Measurements from ENCODE around the gene FCHSD1. TPM values are rescaled to one million over a fixed set of nuclear protein-coding genes. Genes with fewer than 3 reads are reported as not detected.

Gene FCHSD1
- total and polyA plus RNA-seq, 4 donors = 12.2 to 23.2 (median 17.7) TPM

GRCh38 chr5:141668601-141669265 lies 17.5 kb upstream of the FCHSD1 start:
- no peaks in the 10 kb centered on the region for H3K9me3 ChIP-seq (ENCODE audit: control insufficient read depth in 4 of 4, insufficient read depth in 3 of 4, low read length in 3 of 4)
- DNase-seq = no peak
- H3K9ac ChIP-seq (ENCODE audit: insufficient read depth in 1 of 2, low read length in 2 of 2) = no peak overlapping the region
- no peak overlapping the region for H3K4me3 ChIP-seq
- no peak for ATAC-seq (ENCODE audit: insufficient read depth, low FRiP score)
- H3K27ac ChIP-seq (ENCODE audit: low read depth in 1 of 2, low read length in 1 of 2) = no peak overlapping the region
- no peak for TF ChIP-seq CTCF (IDR thresholded peaks at IDR 0.05; ENCODE audit: control extremely low read depth, extremely low read depth)
- H3K27me3 ChIP-seq (ENCODE audit: control insufficient read depth in 3 of 3, insufficient read depth in 3 of 3, low read length in 2 of 3) = no peaks in the 10 kb centered on the region
- H3K36me3 ChIP-seq (ENCODE audit: control insufficient read depth in 4 of 4, insufficient read depth in 4 of 4, low read length in 4 of 4) = peaks cover 0 to 35% (median 18%) of the 10 kb centered on the region in 4 donors
- 82 to 92% methylated on average over 8 of the region's 8 CpGs for WGBS, 2 donors
- H3K4me1 ChIP-seq (ENCODE audit: control insufficient read depth in 5 of 5, insufficient read depth in 5 of 5, low read length in 5 of 5) = peaks cover 0 to 6% (median 0%) of the 10 kb centered on the region in 5 donors

DNA sequence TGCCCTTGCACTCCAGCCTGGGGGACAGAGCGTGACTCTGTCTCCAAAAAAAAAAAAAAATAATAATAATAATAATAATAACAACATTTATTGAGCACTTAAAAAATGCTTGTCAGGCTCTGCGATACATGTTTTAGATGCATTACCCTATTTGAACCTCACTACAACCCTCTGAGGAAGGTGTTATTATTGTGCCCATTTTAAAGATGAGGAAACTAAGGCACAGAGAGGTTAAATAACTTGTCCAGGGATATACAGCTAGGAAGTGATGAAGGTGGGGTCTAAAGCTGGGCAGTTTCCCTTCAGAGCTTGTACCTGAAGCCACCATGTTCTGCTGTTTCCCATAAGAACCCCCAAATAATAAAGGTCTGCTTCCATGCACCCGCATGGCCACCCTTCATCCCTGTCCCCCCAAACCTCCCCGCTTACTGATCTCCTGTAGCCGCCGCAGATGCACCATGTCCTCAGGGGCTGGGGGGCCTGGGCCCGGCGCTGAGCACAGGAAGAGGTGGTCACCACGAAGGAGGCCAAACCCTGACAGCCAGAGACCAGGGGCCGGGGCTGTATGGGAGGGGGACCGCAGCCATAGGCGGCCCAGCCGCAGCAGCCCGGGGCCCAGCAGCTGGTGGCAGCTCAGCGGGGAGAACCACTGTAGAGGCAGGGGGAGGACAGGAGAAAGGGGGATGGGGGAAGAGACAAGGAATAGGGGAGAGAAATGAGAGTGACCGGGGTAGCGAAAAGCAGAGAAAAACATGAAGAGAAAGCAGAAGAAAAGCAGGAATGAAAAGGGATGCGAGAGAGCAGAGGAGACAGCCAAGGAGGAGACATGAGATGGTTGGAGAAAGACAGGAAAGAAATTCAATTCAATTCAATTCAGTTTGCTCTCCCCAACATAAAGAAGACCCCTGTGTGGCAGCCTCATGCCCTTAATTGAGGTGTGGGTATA lies 15.1 kb upstream of the FCHSD1 start:
- no peaks in the 10 kb centered on the region for H3K4me1 ChIP-seq (ENCODE audit: control insufficient read depth in 5 of 5, insufficient read depth in 5 of 5, low read length in 5 of 5)
- H3K4me3 ChIP-seq = no peak overlapping the region
- H3K27ac ChIP-seq (ENCODE audit: low read depth in 1 of 2, low read length in 1 of 2) = no peak overlapping the region
- no peaks in the 10 kb centered on the region for H3K27me3 ChIP-seq (ENCODE audit: control insufficient read depth in 3 of 3, insufficient read depth in 3 of 3, low read length in 2 of 3)
- H3K9me3 ChIP-seq (ENCODE audit: control insufficient read depth in 4 of 4, insufficient read depth in 3 of 4, low read length in 3 of 4) = no peaks in the 10 kb centered on the region
- DNase-seq (no peak), ATAC-seq (ENCODE audit: insufficient read depth, low FRiP score) (no peak)
- 87 to 91% methylated on average over 18 of the region's 18 CpGs for WGBS, 2 donors
- H3K36me3 ChIP-seq (ENCODE audit: control insufficient read depth in 4 of 4, insufficient read depth in 4 of 4, low read length in 4 of 4) = peaks cover 0 to 29% (median 22%) of the 10 kb centered on the region in 4 donors
- H3K9ac ChIP-seq (ENCODE audit: insufficient read depth in 1 of 2, low read length in 2 of 2) = no peak overlapping the region
- no peak for TF ChIP-seq CTCF (IDR thresholded peaks at IDR 0.05; ENCODE audit: control extremely low read depth, extremely low read depth)

GRCh38 chr5:141664733-141665461 lies 13.7 kb upstream of the FCHSD1 start:
- Histone ChIP-seq H3K27ac (ENCODE audit: low read depth in 1 of 2, low read length in 1 of 2) (no peak overlapping the region), H3K4me1 (ENCODE audit: control insufficient read depth in 5 of 5, insufficient read depth in 5 of 5, low read length in 5 of 5) (no peaks in the 10 kb centered on the region), H3K4me3 (no peak overlapping the region), H3K27me3 (ENCODE audit: control insufficient read depth in 3 of 3, insufficient read depth in 3 of 3, low read length in 2 of 3) (no peaks in the 10 kb centered on the region), H3K9me3 (ENCODE audit: control insufficient read depth in 4 of 4, insufficient read depth in 3 of 4, low read length in 3 of 4) (no peaks in the 10 kb centered on the region), H3K36me3 (ENCODE audit: control insufficient read depth in 4 of 4, insufficient read depth in 4 of 4, low read length in 4 of 4) (peaks cover 0 to 20% (median 17%) of the 10 kb centered on the region in 4 donors), H3K9ac (ENCODE audit: insufficient read depth in 1 of 2, low read length in 2 of 2) (peak overlapping the region in 1 of 2 donors; percentile 38)
- ATAC-seq (ENCODE audit: insufficient read depth, low FRiP score) = peak; percentile 88
- 36 to 38% methylated on average over 13 of the region's 13 CpGs for WGBS, 2 donors
- TF ChIP-seq CTCF (IDR thresholded peaks at IDR 0.05; ENCODE audit: control extremely low read depth, extremely low read depth) = peak; percentile 63
- DNase-seq = peak; percentile 77 to 84 (median 82)

All from lung (tissue), 12 donors.